HT1080 (cell line): Measurements from ENCODE around the gene KANSL3. TPM values are rescaled to one million over a fixed set of nuclear protein-coding genes. Genes with fewer than 3 reads are reported as not detected.

Experiments used
- DNase-seq: peaks from one replicate; pipeline ENCODE4 v3.0.0-alpha.2; 2015; ENCODE audit warnings: low read depth
- total RNA-seq: library from RNA; depleted of rRNA; stranded (reverse); fragments of >200 nt; shearing (Covaris generic); gene quantifications from 2 replicates; pipeline ENCODE4 v1.2.3, GENCODE V29; 2014

KANSL3 gene
- total RNA-seq, 1 experiment from 2014 or later: 13.2 TPM

DNA sequence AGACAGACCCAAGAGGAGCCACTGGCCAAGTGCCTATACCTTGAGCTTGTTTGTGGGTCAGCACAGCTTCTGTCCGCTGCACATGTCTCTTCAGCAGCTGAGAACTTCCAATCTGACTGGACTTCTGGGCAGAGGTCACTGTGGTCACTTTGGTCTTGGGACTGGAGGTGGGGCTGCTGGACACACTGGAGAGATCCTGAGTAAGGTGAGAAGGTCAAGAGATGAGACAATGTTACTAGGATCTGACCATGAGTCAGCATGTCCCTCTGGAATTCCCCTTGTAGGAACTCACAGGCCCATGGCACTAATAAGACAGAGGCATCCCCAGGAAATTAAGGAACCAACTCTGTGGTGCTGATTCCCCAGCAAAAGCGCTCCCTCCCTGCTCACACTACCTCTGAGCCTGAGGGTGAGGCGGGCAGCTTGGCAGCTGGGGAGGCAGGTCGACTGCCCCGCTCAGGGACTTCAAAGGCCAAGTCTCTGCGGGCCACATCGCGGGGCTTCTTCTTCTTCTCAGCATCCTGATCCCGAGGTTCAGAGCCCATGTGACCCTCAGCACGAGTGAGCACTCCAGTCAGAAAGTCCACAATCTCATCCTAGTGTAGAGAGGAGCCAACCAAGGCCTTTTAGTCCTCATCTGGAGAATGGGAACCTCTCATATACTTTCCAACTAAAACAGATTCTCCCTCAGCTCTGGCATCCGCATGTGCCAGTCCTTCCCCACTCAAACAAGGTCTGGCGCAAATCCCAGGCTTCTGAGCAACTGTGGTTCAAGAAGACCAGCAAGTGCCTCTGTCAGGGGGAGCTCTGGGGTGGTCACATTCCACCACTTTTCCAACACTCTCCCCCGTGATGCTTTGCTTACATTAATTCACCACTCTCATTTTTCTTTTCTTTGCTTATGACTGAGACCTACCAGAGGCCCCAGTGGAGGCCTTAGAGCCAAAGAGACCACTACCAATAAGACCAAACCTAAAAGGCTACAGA lies 29.4 kb downstream of the KANSL3 start:
- no peak for DNase-seq

DNA sequence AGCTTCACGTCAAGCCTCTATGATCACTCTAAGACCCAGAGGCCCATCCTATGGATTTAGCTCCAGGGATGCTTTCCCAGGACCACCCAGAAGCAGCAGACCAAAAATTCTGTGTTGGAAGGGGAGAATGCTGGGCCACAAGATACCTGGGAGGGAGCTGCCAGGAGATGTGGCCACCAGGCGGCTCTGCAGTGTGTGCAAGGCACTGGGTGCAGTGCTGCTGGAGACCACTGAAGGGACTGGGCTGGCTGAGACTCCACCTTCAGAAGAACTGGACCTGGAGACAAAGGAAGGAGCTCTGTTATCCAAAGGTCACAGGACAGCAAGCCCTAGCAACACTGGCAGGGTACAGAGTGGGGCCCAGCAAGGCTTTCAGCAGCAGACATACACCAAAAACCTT lies 34.0 kb downstream of the KANSL3 start:
- DNase-seq: no peak

DNA sequence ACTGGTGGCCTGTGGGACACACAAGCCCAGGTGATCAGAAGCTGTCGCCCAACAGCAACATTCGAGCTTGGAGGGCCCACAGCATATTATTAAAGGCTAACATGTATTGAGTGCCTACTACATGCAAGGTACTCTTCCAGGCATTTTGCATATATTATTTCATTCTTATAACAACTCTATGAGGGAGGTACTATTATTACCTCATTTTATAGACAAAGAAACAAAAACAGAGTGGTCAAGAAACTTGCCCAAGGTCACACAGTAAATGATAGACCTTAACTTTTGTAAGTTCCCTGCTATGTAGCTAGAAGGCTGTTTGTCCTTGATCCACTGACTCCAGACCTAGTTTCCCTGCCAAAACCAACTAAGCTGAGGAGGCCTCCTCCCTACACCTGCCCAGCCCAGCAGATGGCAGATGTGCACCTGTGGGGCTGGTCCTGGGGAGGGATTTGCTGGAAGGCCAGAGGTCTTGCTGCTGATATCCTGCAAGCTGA lies 35.7 kb downstream of the KANSL3 start:
- DNase-seq: no peak

DNA sequence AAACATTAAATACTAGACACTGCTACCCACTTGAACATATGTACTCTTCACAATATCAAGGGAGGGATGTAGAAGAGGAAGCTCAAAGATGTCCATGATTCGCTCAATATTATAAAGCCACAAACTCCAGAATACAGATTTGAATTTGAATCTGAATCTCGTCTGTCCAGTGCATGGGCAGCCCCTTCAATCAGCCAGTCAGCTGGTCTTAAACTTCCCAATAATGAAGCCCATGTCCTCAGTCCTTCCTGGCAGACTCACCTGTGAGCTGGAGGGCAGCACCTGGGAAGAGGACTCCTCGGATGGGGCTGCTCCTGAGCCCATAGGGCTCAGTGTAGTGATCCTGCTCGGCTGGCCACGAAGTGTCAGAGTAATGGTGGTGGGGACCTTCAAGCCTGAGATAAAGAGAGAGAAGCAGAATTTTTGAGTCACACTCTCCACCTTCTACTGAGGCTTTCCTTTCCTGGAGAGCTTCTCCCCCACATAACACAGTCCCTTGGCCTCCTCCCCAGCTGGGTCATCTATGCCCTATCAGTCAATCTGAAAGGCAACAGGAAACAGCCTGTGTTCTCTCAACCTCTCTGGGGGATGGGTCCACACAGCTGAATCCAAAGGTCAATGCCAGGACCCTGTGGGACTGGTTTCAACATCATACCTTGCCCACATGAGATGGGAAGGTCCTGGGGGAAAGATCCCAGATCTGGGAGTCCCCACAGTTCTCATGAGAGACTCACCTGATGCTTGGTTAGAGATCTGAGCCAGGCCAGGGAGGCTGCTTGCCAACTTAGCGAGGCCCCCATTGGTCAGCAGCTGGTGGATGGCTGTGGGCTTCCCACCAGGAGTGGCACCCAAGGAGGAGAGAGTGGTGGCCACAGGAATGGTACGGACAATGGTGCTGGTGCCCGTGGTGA lies 36.5 kb downstream of the KANSL3 start:
- no peak for DNase-seq

DNA sequence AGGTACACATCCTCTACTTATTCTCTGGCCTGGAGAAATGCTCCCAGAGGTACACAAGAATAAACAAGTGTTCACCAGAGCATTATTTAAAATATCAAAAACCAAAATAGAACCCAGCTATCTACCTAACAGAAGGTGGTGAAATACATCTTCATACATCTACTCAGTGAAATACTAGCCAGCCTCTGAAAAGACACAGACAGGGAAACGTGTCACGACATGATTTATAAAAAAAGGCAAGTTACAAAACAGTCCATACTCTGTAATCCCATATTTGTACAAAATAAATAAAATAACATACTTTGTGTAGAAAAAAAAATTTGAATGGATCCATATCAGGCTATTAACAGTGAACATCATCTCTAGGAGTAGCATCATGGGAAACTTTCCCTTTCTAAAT lies 38.2 kb downstream of the KANSL3 start:
- DNase-seq: no peak

DNA sequence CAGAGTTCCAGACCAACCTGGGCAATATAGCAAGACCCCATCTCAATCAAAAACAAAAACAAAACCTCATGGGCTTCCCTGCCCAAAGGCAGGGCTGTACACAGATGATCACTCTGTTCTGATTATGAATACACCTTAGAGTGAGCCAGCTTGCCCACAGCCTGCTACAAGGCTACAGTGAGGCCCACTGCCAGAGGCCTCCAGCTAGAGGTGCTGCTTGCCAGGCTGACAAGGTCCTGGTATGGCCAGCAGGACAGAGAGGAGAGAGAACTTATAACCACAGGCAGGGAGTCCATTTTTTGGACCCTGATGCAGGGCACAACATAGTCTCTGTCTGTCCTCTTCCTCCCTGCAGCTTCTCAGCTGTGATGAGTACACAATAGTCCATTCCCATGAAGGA lies 41.5 kb downstream of the KANSL3 start:
- no peak for DNase-seq

DNA sequence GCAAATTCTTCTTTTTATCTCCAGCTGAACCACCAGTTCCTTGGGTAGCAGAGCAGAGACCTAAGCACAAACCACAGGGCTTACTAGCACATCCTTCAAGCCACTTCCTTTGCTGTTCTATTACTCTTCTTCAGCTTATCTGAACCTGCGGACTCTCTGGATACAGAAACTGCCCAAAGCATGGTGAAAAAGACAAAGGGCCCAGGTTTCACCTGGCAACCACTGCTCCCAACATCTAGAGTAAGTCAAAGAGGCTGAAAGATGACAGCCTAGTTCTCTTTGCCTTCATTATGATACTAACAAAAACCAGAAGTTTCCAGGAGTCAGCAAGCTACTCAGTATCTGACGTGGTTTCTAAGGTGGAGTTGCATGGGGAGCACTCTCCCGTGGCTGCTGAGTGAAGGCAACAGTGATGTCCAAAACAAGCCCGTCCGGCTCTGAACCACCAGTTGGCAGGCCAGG lies 43.4 kb downstream of the KANSL3 start:
- DNase-seq: no peak

DNA sequence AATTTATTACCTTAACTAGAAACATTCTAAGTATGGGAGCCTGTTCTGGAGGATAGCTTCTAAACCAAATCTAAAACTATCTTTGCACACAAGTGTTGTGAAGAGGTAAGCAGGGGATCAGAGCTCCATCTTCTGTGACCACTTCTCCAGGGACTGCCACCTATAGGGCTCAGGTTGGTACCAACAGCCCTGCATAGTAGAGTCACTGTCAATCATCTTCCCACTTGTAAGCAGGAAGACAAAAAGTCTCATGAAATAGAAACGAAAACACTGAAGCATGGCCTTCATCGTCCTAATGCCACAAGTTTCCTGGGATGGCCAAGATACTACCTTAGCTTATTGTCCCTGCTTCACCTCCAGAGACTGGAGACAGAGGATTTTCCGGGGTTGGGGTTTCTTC lies 43.8 kb downstream of the KANSL3 start:
- DNase-seq: no peak

DNA sequence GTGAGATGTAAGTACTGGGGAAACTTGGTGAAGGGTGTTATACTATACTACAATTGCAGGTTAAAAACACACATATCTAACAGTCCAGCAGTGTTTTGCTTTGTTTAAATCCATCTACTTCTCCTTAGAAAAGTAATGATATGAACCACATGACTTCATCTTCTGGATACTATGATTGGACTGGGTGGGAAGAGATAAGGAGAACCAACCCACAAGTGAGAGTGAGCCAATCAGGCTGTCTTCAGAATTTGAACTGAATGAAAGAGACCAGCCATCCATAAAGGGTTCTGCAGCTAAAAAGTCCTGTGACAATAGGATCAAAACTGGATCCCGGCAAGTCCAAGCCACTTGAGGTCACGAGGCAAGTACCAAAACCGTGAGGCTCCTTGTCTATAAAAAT lies 46.6 kb downstream of the KANSL3 start:
- no peak for DNase-seq

DNA sequence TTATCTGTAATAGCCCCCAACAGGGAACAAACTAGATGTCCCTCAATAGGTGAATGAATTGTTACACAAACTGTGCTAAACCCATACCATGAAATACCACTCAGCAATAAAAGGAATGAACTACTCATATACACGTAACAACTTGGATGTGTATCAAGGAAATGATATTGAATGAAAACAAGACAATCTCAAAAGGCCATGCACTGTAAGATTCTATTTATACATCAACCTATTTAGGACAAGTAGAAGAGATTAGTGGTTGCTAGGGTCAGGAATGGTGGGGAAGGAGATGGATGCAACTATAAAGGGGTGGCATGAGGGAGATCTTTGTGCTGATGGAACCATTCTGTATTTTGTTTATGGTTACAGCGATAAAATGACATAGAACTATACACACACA lies 47.1 kb downstream of the KANSL3 start:
- DNase-seq: no peak

DNA sequence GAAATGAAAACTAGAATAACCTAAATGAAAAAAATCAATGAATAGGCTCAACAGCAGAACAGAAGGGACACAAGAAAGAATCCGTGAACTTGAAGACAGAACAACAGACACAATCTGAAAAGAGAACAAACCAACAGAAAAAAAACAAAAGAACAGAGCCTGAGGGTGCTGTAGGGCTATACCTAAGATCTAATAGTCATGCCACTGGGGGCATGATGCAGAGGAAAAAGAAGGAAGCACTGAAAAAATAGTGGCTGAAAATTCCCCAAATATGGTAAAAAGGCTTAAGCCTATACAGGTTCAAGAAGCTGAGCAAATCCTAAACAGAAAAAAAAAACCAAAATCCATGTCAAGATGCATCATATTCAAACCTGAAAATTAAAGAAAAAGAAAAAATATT lies 50.3 kb downstream of the KANSL3 start:
- no peak for DNase-seq

DNA sequence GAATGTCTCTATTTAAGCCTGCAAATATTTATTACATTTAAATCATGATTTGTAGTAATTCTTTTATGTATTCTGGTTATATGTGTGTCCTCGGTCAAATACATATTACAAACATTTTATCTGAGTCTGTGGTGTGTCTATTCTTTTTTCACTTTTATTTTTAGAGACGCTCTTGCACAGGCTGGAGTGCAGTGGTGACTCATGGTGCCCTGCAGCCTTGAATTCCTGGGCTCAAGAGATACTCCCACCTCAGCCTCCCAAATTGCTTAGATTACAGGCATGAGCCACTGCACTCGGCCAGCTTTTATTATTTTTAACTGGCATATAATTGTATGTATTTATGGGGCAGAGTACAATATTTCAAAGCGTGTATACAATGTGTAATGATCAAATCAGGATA lies 54.1 kb downstream of the KANSL3 start:
- DNase-seq: no peak

DNA sequence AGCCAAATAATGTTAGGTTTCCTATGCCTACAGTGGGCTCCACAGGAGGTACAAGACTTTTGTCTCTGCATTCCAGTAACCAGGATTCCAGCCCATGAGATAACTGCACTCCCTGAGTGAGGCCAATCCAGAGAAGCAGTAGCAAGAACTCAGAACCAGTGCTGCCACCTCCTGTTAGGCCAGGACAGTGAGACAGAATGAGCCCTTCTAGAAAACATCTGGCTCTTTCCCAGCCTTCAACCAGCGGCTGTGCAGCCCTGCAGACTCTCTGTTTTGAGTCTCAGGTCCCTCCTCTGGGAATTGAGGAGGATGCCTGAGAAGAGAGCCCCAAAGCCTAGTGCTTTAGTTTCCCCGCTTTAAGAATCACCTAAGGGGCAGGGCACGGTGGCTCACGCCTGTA lies 57.3 kb downstream of the KANSL3 start:
- no peak for DNase-seq

DNA sequence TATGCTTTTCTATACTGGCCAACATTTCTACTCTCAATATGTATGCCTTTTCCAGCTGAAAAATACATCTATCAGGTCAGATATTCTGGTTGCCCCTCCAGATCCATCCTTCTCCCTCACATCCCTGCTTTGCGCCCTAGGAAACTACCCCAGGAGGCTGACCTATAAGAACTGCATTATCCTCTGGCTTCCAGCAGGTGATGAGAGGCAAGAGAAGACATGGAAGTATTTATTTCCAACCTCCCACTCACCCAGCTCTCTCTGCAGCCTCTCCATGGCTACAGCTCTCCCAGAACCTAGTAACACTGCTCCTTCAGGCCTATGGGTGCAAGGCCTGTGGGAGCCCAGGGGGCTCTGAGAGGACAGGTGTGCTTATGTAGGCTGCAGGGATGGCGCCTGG lies 58.7 kb downstream of the KANSL3 start:
- no peak for DNase-seq

DNA sequence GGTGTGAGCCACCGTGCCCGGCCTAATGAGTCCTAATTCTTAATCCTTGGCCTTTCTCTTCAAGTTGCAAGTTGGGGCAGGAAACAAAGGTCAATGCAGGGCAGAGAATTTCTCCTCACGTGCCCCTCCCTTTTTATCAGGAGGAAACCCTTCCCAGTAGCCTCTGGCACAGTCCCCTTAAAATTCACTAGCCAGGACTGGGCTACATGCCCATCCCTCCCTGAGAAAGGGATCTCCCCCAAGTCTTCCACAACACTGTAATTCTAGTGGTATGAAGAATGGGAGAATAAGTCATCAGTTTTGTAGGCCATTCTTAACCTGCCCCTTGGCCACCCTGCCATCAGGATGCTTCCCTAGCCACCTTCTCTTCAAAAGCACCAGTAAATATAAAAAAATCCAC lies 59.4 kb downstream of the KANSL3 start:
- no peak for DNase-seq

DNA sequence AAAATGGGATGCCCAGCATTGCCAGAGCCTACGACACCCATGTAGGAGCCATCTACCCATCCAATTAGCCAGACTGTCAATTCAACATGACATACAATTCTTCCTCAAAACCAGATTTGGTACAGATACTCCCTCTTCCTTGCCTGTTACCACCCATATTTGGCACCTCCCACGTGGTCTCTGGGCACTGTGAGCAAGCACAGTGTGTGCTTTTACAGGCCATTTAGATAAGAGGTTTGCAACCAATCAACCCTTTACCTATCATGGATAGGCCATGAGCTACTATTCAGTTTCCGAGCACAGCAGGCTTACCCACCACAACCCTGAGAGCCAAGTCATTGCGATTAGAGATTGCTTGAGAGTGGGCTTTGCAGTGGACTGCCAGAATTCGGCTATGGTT lies 60.6 kb downstream of the KANSL3 start:
- DNase-seq: no peak

DNA sequence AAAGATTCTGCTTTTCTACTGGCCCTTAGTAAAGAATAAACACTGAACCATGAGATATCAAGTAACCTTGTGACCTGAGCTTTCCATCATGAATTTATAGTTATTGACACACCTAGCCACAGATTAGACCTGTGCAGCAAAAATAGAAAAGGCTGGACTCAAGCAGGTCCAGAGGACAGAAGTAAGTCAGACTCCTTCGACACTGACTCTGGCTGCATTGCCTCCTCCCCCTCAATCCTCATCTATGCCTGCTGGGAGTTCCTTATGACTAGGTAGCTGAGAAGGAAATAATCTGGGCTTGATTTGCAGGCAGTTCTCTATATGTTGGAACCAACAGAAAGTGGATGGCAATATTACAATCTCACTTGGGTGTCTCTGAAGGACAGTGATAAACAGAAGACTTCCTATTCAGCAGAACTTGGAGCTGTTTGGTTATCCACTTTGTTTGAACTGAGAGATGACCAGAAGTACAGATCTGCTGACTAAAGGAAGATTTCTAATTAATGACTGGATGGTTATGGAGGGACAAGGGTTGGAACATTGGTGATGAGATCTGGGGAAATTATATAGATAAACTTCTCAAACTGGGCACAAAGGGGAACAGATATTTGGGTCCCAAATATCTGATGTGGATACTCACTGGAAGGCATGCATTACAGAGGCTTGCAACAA lies 62.2 kb downstream of the KANSL3 start:
- no peak for DNase-seq

DNA sequence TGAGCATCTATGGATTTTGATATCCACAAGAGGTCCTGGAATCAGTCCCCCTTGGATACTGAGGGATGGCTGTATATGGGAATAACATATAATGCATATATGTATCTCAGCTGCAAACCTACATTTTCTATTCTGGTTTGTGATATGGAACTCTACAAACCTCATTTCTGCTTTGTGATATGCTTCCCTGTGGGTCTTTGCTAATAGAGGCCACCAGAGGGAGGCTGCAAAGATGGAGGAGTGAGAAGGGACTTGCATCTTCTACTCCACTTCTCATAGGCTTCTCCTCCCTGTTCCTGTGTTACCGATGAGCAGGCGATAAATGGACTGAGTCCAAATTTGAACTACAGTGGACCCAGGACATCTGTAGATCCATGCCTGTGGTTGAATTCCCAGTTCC lies 63.7 kb downstream of the KANSL3 start:
- no peak for DNase-seq

DNA sequence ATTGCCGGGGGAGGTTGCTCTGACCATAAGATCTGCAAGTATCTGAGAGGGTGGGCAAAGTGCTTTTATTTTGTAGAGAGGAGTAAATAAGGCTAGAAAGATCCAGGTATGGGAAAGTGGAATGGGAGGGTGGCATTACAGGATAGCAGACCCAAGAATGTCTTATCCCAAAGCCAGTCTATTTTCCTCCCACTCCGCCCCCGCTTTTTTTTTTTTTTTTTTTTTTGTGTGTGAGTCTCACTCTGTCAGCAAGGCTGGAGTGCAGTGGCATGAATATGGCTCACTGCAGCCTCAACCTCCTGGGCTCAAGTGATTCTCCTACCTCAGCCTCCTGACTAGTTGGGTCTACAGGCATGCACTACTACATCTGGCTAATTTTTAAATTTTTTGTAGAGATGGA lies 70.0 kb downstream of the KANSL3 start:
- DNase-seq: no peak

DNA sequence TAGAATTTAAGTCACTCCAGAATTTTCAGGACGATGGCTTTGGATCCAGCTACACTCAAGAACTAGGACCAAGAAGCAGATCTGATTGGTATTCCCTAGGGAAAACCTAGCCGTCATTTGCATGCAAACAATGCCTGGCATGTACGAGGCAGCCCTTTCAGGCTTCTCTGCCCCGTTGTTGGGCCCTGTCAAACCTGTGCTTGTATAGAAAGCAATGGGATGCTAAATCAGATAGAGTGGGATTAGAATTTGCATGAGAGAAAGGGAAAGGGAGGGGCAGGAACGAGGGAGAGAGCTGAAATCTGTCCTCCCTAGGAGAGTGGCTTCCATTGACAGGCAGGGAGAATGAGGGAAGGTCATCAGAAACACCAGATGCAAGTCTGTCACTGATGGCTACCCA lies 73.0 kb downstream of the KANSL3 start:
- DNase-seq: no peak

DNA sequence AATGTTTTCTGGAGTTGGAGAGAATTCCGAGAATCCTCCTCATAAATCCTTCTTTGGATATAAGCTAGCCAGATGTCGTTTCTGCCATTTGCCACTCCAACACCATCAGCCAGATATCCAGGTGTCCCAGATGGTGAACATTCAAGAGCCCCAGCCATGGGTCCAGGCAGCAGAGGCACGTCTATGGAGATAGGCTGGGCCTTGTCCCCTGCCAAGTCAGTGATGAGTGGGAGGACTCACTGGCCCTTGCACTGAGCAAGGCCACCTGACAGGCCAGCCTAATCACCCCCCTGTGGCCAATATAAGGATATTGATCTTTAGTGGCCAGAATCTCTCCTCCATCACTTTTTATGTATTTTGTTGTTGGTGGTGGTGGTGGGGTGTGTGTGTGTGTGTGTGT lies 73.5 kb downstream of the KANSL3 start:
- no peak for DNase-seq
